ENCODE results near the gene MYH14.

DNA sequence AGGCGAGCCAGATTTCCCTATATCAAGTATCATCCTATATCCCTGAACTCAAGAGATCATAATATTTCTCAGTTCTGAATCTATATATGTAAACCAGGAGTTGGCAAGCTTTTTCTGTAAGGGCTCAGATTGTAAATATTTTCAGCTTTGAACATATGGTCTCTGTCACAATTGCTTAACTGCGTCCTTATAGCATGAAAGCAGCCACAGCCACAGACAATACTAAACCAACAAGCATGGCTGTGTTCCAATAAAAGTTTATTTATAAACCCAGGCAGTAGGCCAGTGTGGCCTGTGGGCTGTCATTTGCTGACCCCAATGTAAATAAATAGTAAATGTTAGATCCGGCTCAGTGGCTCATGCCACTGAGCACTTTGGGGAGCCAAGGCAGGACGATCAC, 12.2 kb upstream of the MYH14 start:
- no peak for TF ChIP-seq POLR2A (IDR thresholded peaks at IDR 0.05)
- TF ChIP-seq, protein P1, sequence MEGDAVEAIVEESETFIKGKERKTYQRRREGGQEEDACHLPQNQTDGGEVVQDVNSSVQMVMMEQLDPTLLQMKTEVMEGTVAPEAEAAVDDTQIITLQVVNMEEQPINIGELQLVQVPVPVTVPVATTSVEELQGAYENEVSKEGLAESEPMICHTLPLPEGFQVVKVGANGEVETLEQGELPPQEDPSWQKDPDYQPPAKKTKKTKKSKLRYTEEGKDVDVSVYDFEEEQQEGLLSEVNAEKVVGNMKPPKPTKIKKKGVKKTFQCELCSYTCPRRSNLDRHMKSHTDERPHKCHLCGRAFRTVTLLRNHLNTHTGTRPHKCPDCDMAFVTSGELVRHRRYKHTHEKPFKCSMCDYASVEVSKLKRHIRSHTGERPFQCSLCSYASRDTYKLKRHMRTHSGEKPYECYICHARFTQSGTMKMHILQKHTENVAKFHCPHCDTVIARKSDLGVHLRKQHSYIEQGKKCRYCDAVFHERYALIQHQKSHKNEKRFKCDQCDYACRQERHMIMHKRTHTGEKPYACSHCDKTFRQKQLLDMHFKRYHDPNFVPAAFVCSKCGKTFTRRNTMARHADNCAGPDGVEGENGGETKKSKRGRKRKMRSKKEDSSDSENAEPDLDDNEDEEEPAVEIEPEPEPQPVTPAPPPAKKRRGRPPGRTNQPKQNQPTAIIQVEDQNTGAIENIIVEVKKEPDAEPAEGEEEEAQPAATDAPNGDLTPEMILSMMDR (IDR thresholded peaks at IDR 0.05) = no peak
